ENCODE measurements around the gene PHC1.

- TF ChIP-seq POLR2A (IDR thresholded peaks at IDR 0.05; ENCODE audit: low read depth, low read length) (no peak), POLR2AphosphoS5 (IDR thresholded peaks at IDR 0.05; ENCODE audit: low read depth, low read length) (no peak), TAF1 (IDR thresholded peaks at IDR 0.05; ENCODE audit: low read depth, low read length) (no peak), SPI1 (IDR thresholded peaks at IDR 0.05; ENCODE audit: low read depth, low read length) (no peak)
Measured at GRCh38 chr12:8867786-8868185, 46.5 kb upstream of the PHC1 start.
